ENCODE data around the gene SP1. TPM values are rescaled to one million over a fixed set of nuclear protein-coding genes. Genes with fewer than 3 reads are reported as not detected.
A peak's percentile ranks its signal among the peaks of the same experiment; 100 is the strongest.
"Not testable (repeated sequence)": the region's sequence is repeated elsewhere in the genome, so short reads cannot be mapped to it uniquely, and the experiment has no call there.

Gene SP1
- total RNA-seq: 23.7 and 30.0 TPM in 2 replicates

DNA sequence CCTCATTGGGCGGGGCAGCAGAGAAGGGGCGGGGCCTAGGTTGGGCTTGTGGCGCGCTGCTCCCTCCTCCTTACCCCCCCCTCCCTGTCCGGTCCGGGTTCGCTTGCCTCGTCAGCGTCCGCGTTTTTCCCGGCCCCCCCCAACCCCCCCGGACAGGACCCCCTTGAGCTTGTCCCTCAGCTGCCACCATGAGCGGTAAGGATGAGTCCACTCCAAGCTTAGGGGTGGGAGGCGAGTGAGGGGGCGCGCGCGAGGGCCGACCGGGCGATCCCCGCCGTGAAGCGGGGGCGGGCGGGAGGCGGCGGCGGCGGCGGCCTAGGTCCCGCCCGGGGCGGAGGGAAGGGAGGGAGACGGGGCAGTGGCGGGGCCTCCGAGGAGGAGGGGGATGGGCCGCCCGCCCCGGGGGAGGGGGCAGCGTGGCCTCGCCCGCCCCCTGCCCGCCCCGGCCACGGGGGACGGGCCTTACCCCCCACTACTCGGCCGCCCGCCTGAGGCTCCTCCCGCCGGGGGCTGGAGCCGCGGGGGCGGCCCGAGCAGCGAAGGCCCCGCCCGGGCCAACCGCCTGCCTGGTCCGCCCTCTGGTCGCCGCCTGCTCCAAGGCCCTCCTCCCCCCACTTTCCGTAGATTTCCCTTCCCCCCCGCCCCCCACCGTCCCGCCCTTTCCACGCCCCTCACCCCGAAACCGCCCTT, at the start of gene SP1:
Gene SP1 (plus strand): TSS at position 73 of the 690 bp plus-strand sequence. CDS start 116 bp downstream, at position 189.
- Histone ChIP-seq H3K27me3 (ENCODE audit: control insufficient read depth, insufficient read depth, low read length) (no peaks in the 10 kb centered on the region), H3K4me3 (ENCODE audit: low read depth, low read length) (peak within 1 kb of the TSS; percentile 46), H3K36me3 (ENCODE audit: control insufficient read depth, insufficient read depth, low read length) (peaks cover 9% of the 10 kb centered on the region)
- FAIRE-seq (no peak), DNase-seq (ENCODE audit: low read depth) (peak; percentile 77)
- TF ChIP-seq, protein P1, sequence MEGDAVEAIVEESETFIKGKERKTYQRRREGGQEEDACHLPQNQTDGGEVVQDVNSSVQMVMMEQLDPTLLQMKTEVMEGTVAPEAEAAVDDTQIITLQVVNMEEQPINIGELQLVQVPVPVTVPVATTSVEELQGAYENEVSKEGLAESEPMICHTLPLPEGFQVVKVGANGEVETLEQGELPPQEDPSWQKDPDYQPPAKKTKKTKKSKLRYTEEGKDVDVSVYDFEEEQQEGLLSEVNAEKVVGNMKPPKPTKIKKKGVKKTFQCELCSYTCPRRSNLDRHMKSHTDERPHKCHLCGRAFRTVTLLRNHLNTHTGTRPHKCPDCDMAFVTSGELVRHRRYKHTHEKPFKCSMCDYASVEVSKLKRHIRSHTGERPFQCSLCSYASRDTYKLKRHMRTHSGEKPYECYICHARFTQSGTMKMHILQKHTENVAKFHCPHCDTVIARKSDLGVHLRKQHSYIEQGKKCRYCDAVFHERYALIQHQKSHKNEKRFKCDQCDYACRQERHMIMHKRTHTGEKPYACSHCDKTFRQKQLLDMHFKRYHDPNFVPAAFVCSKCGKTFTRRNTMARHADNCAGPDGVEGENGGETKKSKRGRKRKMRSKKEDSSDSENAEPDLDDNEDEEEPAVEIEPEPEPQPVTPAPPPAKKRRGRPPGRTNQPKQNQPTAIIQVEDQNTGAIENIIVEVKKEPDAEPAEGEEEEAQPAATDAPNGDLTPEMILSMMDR (IDR thresholded peaks at IDR 0.05; ENCODE audit: insufficient read depth, low read length, severe bottlenecking): no peak

DNA sequence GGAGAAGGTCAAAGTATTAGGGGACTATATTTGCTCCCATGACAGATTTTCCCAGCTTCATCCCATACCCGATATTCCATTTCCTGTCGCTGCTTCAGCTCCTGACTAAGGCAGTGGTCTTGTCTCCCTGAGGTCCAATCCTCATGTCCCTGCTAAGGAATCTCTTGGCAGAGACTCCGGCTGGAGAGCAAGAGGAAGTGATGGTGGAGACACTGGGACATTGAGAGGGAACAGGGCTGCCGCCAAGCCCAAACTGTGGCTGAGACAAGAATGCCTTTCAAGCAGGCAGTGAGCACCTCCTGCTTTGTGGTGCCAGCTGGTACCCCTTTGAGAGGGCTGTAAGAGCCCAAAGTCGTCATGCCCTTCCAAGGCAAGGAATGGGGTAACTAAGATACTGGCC, 49.3 kb upstream of the SP1 start:
- FAIRE-seq (no peak), DNase-seq (ENCODE audit: low read depth) (no peak)
- no peak overlapping the region for H3K4me3 ChIP-seq (ENCODE audit: low read depth, low read length)
- TF ChIP-seq, protein P1 (IDR thresholded peaks at IDR 0.05; ENCODE audit: insufficient read depth, low read length, severe bottlenecking): no peak
- H3K36me3 ChIP-seq (ENCODE audit: control insufficient read depth, insufficient read depth, low read length): no peaks in the 10 kb centered on the region
- H3K27me3 ChIP-seq (ENCODE audit: control insufficient read depth, insufficient read depth, low read length): peaks cover 6% of the 10 kb centered on the region

DNA sequence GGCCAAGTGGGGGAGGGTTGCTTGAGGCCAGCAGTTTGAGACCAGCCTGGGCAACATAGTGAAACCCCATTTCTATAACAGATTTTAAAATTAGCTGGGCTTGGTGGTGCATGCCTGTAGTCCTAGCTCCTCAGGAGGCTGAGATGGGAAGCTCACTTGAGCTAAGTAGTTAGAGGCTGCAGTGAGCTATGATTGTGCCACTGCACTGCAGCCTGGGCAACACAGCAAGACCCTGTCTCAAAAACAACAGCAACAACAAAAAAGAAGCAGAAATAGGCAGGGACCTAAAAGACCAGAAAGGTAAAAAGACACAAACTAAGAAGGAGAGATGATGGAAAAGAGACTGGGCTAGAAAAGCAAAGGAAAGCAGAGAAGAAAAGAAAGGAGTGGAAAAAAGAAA, 47.6 kb upstream of the SP1 start:
- H3K36me3 ChIP-seq (ENCODE audit: control insufficient read depth, insufficient read depth, low read length); FAIRE-seq; H3K4me3 ChIP-seq (ENCODE audit: low read depth, low read length); DNase-seq (ENCODE audit: low read depth): not testable (repeated sequence)
- H3K27me3 ChIP-seq (ENCODE audit: control insufficient read depth, insufficient read depth, low read length): peaks cover 10% of the 10 kb centered on the region

DNA sequence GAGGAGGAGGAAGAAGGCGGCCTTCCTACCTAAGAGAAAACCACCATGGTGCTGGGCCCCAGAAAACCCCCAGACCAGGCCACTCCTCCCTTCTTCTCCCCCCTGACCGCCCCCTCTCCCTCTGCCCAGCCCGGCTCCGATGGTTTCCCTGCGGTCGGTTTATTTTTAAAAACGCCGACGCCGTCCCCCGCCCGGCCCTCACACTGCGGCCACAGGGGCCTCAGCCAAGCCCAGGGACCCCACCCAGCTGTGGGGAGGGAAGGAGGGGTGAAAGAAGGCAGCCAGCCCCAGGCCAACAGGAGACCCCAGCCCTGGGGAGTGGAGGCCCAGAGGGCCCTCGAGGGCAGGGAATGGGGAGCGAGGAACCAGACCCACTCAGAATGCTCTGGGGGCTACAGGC, 47.2 kb upstream of the SP1 start:
- TF ChIP-seq, protein P1 (IDR thresholded peaks at IDR 0.05; ENCODE audit: insufficient read depth, low read length, severe bottlenecking): no peak
- peaks cover 10% of the 10 kb centered on the region for H3K27me3 ChIP-seq (ENCODE audit: control insufficient read depth, insufficient read depth, low read length)

DNA sequence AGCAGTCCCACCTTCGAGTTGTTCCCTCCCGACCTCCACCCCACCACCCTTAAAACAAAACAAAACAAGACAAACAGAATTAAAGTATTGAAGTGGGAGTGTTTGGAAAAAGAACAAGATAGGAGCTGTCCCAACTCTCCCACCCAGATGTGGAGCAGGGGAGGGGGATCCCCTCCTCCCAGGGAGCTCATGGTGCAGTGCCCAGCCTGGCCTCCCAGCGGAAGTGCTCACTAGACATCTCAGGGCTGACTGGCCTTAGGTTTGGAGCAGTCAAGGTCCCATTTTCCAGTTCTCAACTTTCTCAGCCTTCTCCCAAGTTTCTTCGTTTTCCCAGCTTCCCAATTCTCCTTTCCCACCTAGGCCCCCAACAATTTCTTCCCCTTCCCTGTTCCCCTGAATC, 46.7 kb upstream of the SP1 start:
- H3K36me3 ChIP-seq (ENCODE audit: control insufficient read depth, insufficient read depth, low read length): no peaks in the 10 kb centered on the region
- no peak overlapping the region for H3K4me3 ChIP-seq (ENCODE audit: low read depth, low read length)
- no peak for DNase-seq (ENCODE audit: low read depth)
- TF ChIP-seq, protein P1 (IDR thresholded peaks at IDR 0.05; ENCODE audit: insufficient read depth, low read length, severe bottlenecking): no peak
- H3K27me3 ChIP-seq (ENCODE audit: control insufficient read depth, insufficient read depth, low read length): peaks cover 9% of the 10 kb centered on the region
- FAIRE-seq: no peak

More for the DNA sequence above, 47.2 kb upstream of the SP1 start:
- FAIRE-seq (no peak), DNase-seq (ENCODE audit: low read depth) (no peak)
- no peaks in the 10 kb centered on the region for H3K36me3 ChIP-seq (ENCODE audit: control insufficient read depth, insufficient read depth, low read length)
- no peak overlapping the region for H3K4me3 ChIP-seq (ENCODE audit: low read depth, low read length)

DNA sequence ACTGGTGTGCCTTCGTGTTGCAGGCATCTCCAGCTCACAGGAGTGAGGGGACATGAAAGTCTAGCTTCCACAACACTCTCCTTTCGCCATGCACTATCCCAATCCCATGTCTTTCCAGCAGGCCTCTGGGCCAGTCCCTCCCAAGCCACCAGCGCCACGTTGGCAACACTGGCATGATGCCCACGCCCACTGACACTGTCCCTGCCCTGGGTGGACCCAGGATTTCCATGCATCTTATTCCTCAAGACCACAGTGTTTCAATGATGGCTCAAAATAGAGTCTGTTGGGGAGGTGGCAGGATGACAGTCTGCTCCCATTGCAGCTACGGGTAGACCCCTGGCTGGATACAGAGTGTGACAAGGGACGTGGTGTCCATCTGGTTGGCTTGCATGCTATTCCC, 46.1 kb upstream of the SP1 start:
- TF ChIP-seq, protein P1 (IDR thresholded peaks at IDR 0.05; ENCODE audit: insufficient read depth, low read length, severe bottlenecking): no peak
- H3K36me3 ChIP-seq (ENCODE audit: control insufficient read depth, insufficient read depth, low read length): no peaks in the 10 kb centered on the region
- H3K4me3 ChIP-seq (ENCODE audit: low read depth, low read length): no peak overlapping the region
- no peak for FAIRE-seq
- H3K27me3 ChIP-seq (ENCODE audit: control insufficient read depth, insufficient read depth, low read length): peaks cover 13% of the 10 kb centered on the region
- no peak for DNase-seq (ENCODE audit: low read depth)
